Fibroblast of skin of right biceps (primary cell): ENCODE measurements around the gene PRSS2.

Source experiments
- DNase-seq: peaks from one replicate; pipeline ENCODE4 v3.0.0-alpha.2; 2013

PRSS2 gene

GRCh38 chr7:142788303-142789289, 17.8 kb downstream of the PRSS2 start:
- no peak for DNase-seq

GRCh38 chr7:142789441-142789840, 18.7 kb downstream of the PRSS2 start:
- no peak for DNase-seq

GRCh38 chr7:142790056-142790455, 19.3 kb downstream of the PRSS2 start:
- DNase-seq: no peak

GRCh38 chr7:142790555-142790954, 19.8 kb downstream of the PRSS2 start:
- no peak for DNase-seq

- DNase-seq: no peak
Observed at GRCh38 chr7:142791502-142791901, 20.7 kb downstream of the PRSS2 start.

GRCh38 chr7:142792129-142792528, 21.4 kb downstream of the PRSS2 start:
- no peak for DNase-seq

GRCh38 chr7:142792593-142792992, 21.8 kb downstream of the PRSS2 start:
- DNase-seq: no peak

- no peak for DNase-seq
Observed at GRCh38 chr7:142793156-142793555, 22.4 kb downstream of the PRSS2 start.

- DNase-seq: no peak
Observed at GRCh38 chr7:142795339-142795863, 24.6 kb downstream of the PRSS2 start.

GRCh38 chr7:142796001-142796500, 25.3 kb downstream of the PRSS2 start:
- DNase-seq: no peak

- no peak for DNase-seq
Observed at GRCh38 chr7:142796501-142797390, 26.0 kb downstream of the PRSS2 start.

GRCh38 chr7:142797391-142798377, 26.9 kb downstream of the PRSS2 start:
- DNase-seq: no peak

- DNase-seq: no peak
Observed at GRCh38 chr7:142798451-142799436, 28.0 kb downstream of the PRSS2 start.

- DNase-seq: no peak
Observed at GRCh38 chr7:142799437-142799835, 28.7 kb downstream of the PRSS2 start.

- DNase-seq: no peak
Observed at GRCh38 chr7:142800088-142800487, 29.3 kb downstream of the PRSS2 start.

- no peak for DNase-seq
Observed at GRCh38 chr7:142800699-142801260, 30.0 kb downstream of the PRSS2 start.

GRCh38 chr7:142801601-142802295, 31.0 kb downstream of the PRSS2 start:
- no peak for DNase-seq

- no peak for DNase-seq
Observed at GRCh38 chr7:142802301-142802700, 31.5 kb downstream of the PRSS2 start.

GRCh38 chr7:142803901-142804300, 33.1 kb downstream of the PRSS2 start:
- no peak for DNase-seq
